Stimulated activated CD8-positive, alpha-beta memory T cell treated with anti-CD3 and anti-CD28 coated beads, Interleukin-4, amount 100 ng/mL, for 1 hour (primary cell): ENCODE measurements around the gene OGG1.

Experiments used
- DNase-seq, 2 donors: peaks; one replicate each; pipeline ENCODE4 v3.0.0-alpha.2; 2020; ENCODE audit warnings: low read depth in 2 of 2, low spot score in 1 of 2

Gene OGG1

GRCh38 chr3:9749645-9750555 lies at the start of gene OGG1:
Gene OGG1, plus strand, starts transcription at chr3:9749952. Its CDS starts 335 bp downstream, at chr3:9750287.
- DNase-seq = peak; percentile 85 to 90

GRCh38 chr3:9700536-9700935 lies 49.2 kb upstream of the OGG1 start:
- no peak for DNase-seq

DNA sequence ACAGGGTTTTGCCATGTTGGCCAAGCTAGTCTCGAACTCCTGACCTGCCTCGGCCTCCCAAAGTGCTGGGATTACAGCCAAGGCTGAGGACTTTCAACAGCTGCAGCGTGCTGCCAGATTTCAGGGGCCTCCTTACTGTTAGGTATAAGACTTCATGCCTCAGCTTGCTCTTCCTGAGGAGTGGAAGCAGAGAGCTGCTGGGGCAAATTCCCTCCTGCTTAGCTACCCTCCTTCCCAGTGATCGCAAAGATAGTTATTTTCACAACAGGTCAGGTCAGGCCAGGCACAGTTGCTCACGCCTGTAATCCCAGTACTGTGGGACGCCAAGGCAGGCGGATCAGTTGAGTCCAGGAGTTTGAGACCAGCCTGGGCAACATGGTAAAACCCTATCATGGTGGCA lies 48.7 kb upstream of the OGG1 start:
- no peak for DNase-seq

GRCh38 chr3:9701711-9702110 lies 48.0 kb upstream of the OGG1 start:
- no peak for DNase-seq

DNA sequence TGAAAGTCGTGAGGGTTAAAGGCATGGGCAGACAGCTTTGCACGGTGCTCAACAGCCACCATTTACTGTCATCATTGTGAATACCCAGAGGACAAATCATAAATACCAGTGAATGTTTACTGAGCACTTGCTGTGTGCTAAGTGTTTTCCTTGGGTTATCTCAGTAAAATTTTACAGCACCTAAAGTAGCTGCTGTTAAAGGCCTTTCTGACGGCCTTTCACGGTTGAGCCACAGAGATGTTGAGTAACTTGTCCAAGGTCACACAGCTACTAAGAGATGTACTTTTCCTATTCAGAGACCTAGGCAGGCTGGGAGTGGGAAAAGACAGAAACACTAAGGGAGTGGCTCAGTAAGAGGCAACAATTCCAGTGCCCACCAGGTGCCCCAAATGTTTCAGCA lies 46.5 kb upstream of the OGG1 start:
- DNase-seq = no peak

GRCh38 chr3:9703736-9704346 lies 45.9 kb upstream of the OGG1 start, which contains the start of gene CPNE9:
Gene CPNE9, plus strand, starts transcription at chr3:9703833. Its CDS starts 164 bp downstream, at chr3:9703997.
- no peak for DNase-seq

- no peak for DNase-seq
Measured at GRCh38 chr3:9704347-9705322, 45.1 kb upstream of the OGG1 start.

- DNase-seq = no peak
Measured at GRCh38 chr3:9710174-9710739, 39.5 kb upstream of the OGG1 start.

- no peak for DNase-seq
Measured at GRCh38 chr3:9712415-9712814, 37.3 kb upstream of the OGG1 start.

GRCh38 chr3:9713142-9713541 lies 36.6 kb upstream of the OGG1 start:
- no peak for DNase-seq

GRCh38 chr3:9715136-9715535 lies 34.6 kb upstream of the OGG1 start:
- no peak for DNase-seq

DNA sequence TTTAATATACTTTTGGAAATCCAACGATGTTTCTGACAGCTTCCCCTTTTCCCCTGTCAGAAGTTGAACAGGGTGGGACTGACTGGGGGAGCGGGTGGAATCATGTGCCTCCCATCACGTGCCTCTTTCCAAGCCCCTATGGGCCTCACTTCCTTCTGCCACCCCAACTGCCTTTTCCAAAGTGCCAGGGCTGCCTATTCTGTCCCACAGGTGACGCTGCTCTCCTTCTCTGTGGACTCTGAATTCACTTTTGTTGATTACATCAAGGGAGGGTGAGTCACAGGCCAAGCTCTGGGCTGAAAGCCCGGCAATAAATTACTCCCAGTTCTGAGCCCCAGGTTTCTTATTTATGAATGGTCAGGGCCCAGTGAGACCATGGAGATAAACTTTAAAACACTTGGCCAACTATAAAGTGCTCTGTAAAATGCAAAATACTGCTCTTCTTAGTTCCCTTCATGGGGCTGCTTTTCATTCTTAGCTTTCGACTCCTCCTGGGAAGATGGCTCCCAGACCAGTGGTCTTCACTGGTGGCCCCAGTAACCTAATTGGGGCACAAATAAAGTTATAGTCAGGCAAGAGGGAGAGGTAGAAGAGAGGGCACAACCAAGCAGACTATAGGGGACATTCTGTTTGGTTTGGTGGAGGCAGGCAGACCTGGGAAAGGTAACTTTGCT lies 33.9 kb upstream of the OGG1 start:
- no peak for DNase-seq

GRCh38 chr3:9716801-9717555 lies 32.8 kb upstream of the OGG1 start:
- no peak for DNase-seq

GRCh38 chr3:9717563-9717962 lies 32.2 kb upstream of the OGG1 start:
- no peak for DNase-seq

DNA sequence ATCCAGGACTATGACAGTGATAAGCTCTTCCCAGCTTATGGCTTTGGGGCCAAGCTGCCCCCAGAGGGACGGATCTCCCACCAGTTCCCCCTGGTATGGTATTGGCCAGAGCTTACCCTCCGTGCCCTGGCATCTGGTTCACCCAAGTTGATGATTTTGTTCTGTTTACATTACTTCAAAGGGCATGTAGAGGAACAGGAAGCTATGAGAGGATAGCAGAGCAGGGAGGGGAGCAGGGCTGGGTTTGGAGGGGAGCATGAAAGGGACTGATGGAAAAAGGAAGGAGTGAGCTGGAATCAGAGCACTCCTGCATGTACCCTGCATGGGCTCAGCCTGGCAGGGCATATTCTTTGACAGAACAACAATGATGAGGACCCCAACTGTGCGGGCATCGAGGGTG lies 31.6 kb upstream of the OGG1 start:
- DNase-seq = no peak

GRCh38 chr3:9721015-9721699 lies 28.6 kb upstream of the OGG1 start:
- DNase-seq = no peak

DNA sequence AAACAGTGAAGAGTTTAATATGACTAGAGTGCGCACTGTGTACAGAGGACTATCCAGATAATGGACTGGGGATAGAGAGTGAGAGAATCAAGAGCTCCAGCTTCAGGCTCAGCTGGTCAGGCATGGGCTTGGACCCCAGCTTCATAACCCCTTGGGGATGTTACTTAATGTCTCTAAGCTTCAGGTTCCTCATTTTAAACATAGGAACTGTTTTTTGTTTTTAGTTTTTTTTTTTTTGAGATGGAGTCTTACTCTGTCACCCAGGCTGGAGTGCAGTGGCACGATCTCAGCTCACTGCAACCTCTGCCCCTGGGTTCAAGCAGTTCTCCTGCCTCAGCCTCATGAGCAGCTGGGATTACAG lies 28.1 kb upstream of the OGG1 start:
- DNase-seq = no peak

- no peak for DNase-seq
Measured at GRCh38 chr3:9725775-9726515, 23.8 kb upstream of the OGG1 start.
